Large intestine (tissue), 3 donors: ENCODE results near the gene IPO4. TPM values are rescaled to one million over a fixed set of nuclear protein-coding genes. Genes with fewer than 3 reads are reported as not detected.

Source experiments
- DNase-seq, 2 donors: peaks; one replicate each; pipeline versions ENCODE4 v3.0.0 to v3.0.0-alpha.2; 2013
- H3K27ac ChIP-seq: one replicate; pipeline ENCODE4 v1.5.1; 2013; ENCODE audit warnings: low read length
- H3K27me3 ChIP-seq: 2 replicates; pipeline ENCODE4 v1.6.1; 2013; ENCODE audit warnings: low read length; ENCODE audit not compliant: control insufficient read depth, insufficient read depth
- H3K36me3 ChIP-seq: 2 replicates; pipeline ENCODE4 v1.6.1; 2013; ENCODE audit warnings: low read length; ENCODE audit not compliant: control insufficient read depth, insufficient read depth
- H3K4me1 ChIP-seq: one replicate; pipeline ENCODE4 v1.6.1; 2013; ENCODE audit warnings: low read length; ENCODE audit not compliant: control insufficient read depth, insufficient read depth
- H3K4me3 ChIP-seq: one replicate; pipeline ENCODE4 v1.5.1; 2013; ENCODE audit warnings: low read length
- H3K9me3 ChIP-seq: one replicate; pipeline ENCODE4 v1.6.1; 2013; ENCODE audit warnings: mild to moderate bottlenecking, low read depth, low read length, moderate library complexity; ENCODE audit not compliant: control insufficient read depth
- WGBS: methylation state at CpG from one replicate; pipeline ENCODE4 v1.1.5; 2013; ENCODE audit warnings: low lambda C conversion rate; ENCODE audit not compliant: insufficient coverage; 5-methylcytosine and 5-hydroxymethylcytosine counted together
- polyA plus RNA-seq: library from polyadenylated mRNA; unstranded; fragments of 120-200 nt; gene quantifications from one replicate; pipeline ENCODE4 v1.2.1, GENCODE V29; 2013

Gene IPO4
- polyA plus RNA-seq, 1 donor, result 22.5 TPM

GRCh38 chr14:24190416-24190815 lies 1.8 kb upstream of the IPO4 start:
- no CpG with 5 or more reads among the region's 10 CpGs for WGBS
- Histone ChIP-seq H3K9me3 (peaks cover 6% of the 10 kb centered on the region), H3K36me3 (peaks cover 52% of the 10 kb centered on the region), H3K4me1 (peaks cover 18% of the 10 kb centered on the region), H3K27ac (no peak overlapping the region), H3K27me3 (no peaks in the 10 kb centered on the region), H3K4me3 (no peak overlapping the region)
- no peak for DNase-seq

GRCh38 chr14:24189460-24189859 lies 844 bp upstream of the IPO4 start:
- Histone ChIP-seq H3K4me1 (peaks cover 13% of the 10 kb centered on the region), H3K36me3 (peaks cover 61% of the 10 kb centered on the region), H3K4me3 (no peak overlapping the region), H3K27ac (no peak overlapping the region), H3K9me3 (peaks cover 3% of the 10 kb centered on the region), H3K27me3 (no peaks in the 10 kb centered on the region)
- DNase-seq, result no peak
- WGBS, result 100% methylated on average over 1 of the region's 9 CpGs

DNA sequence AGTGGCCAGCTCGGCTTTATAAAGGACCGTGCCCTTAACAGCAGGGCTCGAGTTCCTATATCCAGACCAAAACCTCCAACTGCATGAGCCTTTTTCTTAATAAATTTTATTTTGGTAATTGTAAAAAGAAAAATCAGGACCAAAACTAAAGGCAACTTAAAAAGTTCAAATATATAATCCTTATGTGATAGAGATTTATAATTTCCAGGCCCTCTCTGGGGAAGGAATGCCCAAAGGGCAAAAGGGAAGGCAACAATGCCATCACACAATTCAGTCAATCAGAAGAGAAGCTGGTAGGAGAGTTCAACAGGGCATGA lies 401 bp upstream of the IPO4 start:
- peaks cover 9% of the 10 kb centered on the region for H3K4me1 ChIP-seq
- peak overlapping the region; percentile 83 for H3K4me3 ChIP-seq
- no CpG with 5 or more reads among the region's 3 CpGs for WGBS
- peak overlapping the region; percentile 8 for H3K27ac ChIP-seq
- peaks cover 3% of the 10 kb centered on the region for H3K9me3 ChIP-seq
- no peak for DNase-seq
- no peaks in the 10 kb centered on the region for H3K27me3 ChIP-seq
- peaks cover 66% of the 10 kb centered on the region for H3K36me3 ChIP-seq

- Histone ChIP-seq H3K27ac (peak overlapping the region; percentile 76), H3K27me3 (no peaks in the 10 kb centered on the region), H3K4me1 (peaks cover 9% of the 10 kb centered on the region), H3K9me3 (peaks cover 3% of the 10 kb centered on the region), H3K36me3 (peaks cover 72% of the 10 kb centered on the region), H3K4me3 (peak overlapping the region; percentile 83)
- no peak for DNase-seq
- no CpG with 5 or more reads among the region's 2 CpGs for WGBS
Observed at GRCh38 chr14:24187539-24187915, 1.1 kb downstream of the IPO4 start.

DNA sequence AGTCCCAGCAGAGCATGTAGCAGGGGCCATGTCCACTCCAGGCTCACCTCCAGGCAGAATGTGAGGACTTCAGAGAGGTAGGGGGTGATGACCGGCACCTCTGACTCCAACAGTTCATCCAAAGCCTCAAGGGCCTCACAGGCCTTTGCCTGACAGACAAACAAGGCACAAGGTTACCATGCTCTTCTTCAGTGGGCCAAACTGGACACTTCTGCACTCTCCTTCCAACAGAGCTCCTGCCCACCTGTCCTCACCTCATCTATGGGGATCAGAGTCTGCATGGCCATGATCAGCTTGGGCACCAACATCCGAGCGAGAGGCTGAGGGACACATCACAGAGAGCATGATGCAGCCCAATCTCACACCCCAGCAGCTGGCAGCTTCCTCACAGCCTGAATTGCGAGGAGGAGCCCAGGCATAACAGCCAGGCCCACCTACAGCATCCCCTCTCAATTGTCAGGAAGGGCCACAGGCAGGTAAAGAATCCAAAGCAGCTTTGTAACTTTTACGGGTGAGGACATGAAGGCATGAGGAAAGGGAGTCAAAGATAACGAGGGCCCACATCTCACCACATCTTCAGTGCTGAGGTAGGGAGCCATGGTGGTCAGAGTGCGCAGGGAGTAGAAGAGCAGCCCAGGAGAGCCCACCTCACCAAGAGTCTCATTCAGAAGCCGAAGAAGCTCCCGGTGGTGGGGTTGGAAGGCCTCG lies 1.6 kb downstream of the IPO4 start:
- Histone ChIP-seq H3K4me1 (peaks cover 12% of the 10 kb centered on the region), H3K27ac (no peak overlapping the region), H3K27me3 (no peaks in the 10 kb centered on the region), H3K36me3 (peaks cover 72% of the 10 kb centered on the region), H3K4me3 (no peak overlapping the region), H3K9me3 (peaks cover 3% of the 10 kb centered on the region)
- no peak for DNase-seq
- no CpG with 5 or more reads among the region's 10 CpGs for WGBS

- no peak for DNase-seq
Observed at GRCh38 chr14:24185741-24186140, 2.9 kb downstream of the IPO4 start.

DNA sequence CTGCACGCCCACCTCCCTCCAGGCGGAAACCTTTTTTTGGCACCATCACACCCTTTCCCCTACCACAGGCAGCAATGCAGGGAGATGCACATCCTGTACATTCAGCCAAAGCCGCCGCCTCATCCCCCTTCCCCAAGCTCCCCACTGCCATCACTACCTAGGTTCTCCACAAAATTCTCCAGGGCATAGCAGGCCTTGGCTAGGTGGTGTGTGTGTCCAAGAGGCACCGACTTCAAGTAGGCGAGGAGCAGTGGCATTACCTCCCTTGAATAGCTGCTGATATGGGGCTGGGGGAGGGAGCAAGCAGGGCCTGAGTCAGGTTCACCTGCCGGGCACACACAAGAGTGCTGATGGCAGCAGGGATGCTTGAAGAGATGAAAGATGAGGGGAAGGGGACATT lies 3.6 kb downstream of the IPO4 start:
- Histone ChIP-seq H3K4me3 (no peak overlapping the region), H3K27ac (no peak overlapping the region), H3K36me3 (peaks cover 81% of the 10 kb centered on the region), H3K4me1 (peaks cover 28% of the 10 kb centered on the region), H3K9me3 (peaks cover 3% of the 10 kb centered on the region), H3K27me3 (no peaks in the 10 kb centered on the region)
- 100% methylated on average over 1 of the region's 7 CpGs for WGBS
- DNase-seq, result no peak

More at GRCh38 chr14:24185741-24186140, 2.9 kb downstream of the IPO4 start:
- Histone ChIP-seq H3K4me1 (peaks cover 21% of the 10 kb centered on the region), H3K27me3 (no peaks in the 10 kb centered on the region), H3K36me3 (peaks cover 78% of the 10 kb centered on the region), H3K4me3 (no peak overlapping the region), H3K9me3 (peaks cover 3% of the 10 kb centered on the region), H3K27ac (no peak overlapping the region)
- WGBS, result no CpG with 5 or more reads among the region's 11 CpGs

DNA sequence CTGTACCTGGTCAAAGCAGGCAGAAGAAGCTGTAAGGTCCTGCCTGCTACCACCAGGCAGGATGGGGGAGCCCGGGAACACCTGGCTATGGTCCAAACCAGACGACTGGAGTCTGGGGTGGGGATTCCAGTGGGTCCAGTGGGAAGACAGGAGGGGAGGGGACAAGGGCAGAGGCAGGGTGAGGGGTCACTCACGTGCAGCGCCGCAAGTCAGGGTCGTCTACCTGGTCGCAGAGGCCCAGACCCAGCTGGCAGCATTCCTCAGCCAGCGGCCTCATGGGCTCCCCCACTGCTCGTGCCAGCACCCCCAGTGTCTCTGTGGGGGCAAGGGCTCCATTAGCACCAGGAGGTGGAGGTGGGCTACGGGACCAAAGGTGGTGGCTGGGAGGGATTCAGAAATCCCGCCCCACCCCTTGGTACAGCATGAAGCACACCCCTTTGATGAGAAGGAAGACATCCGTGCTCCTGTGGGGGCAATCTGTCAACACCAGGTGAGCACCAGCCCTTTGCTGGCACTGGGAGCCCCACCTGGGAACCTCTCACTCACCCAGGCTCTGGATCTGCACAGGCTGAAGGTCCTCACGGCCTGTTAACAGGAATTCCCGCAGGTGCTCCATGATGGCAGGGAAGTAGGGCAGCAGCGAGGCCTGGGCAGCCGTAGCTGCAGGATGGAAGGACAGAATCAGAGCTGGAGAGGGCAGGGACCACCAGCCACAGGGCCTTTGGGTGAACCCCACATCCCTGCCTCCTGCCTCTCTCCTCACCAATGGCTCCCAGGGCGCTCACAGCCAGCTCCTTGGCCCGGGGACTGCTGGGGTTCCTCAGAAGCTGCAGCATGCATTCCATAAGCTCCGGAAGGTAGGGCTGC lies 4.3 kb downstream of the IPO4 start:
- no peak overlapping the region for H3K27ac ChIP-seq
- H3K36me3 ChIP-seq, result peaks cover 81% of the 10 kb centered on the region
- WGBS, result no CpG with 5 or more reads among the region's 19 CpGs
- peaks cover 35% of the 10 kb centered on the region for H3K4me1 ChIP-seq
- H3K4me3 ChIP-seq, result no peak overlapping the region
- no peak for DNase-seq
- peaks cover 3% of the 10 kb centered on the region for H3K9me3 ChIP-seq
- no peaks in the 10 kb centered on the region for H3K27me3 ChIP-seq

- H3K27me3 ChIP-seq, result no peaks in the 10 kb centered on the region
- no peaks in the 10 kb centered on the region for H3K9me3 ChIP-seq
- no peak for DNase-seq
- peaks cover 94% of the 10 kb centered on the region for H3K36me3 ChIP-seq
- WGBS, result no CpG with 5 or more reads among the region's 15 CpGs
- no peak overlapping the region for H3K4me3 ChIP-seq
- no peak overlapping the region for H3K27ac ChIP-seq
- peaks cover 48% of the 10 kb centered on the region for H3K4me1 ChIP-seq
Observed at GRCh38 chr14:24183014-24183481, 5.6 kb downstream of the IPO4 start.

- peak overlapping the region; percentile 91 for H3K27ac ChIP-seq
- no peaks in the 10 kb centered on the region for H3K9me3 ChIP-seq
- H3K4me1 ChIP-seq, result peaks cover 48% of the 10 kb centered on the region
- peaks cover 100% of the 10 kb centered on the region for H3K36me3 ChIP-seq
- H3K27me3 ChIP-seq, result no peaks in the 10 kb centered on the region
- no CpG with 5 or more reads among the region's 14 CpGs for WGBS
- DNase-seq, result no peak
- no peak overlapping the region for H3K4me3 ChIP-seq
Observed at GRCh38 chr14:24182110-24182882, 6.3 kb downstream of the IPO4 start.
